ENCODE data around the gene ATP4B.

ATP4B gene

GRCh38 chr13:113655346-113656002 lies 2.5 kb downstream of the ATP4B start:
- no peak for DNase-seq (ENCODE audit: low read depth)
- no peak for TF ChIP-seq CTCF (conservative IDR thresholded peaks at IDR 0.05; ENCODE audit: low read depth, low read length)
- H3K4me3 ChIP-seq (ENCODE audit: low read depth, low read length) = no peak overlapping the region

GRCh38 chr13:113654591-113655345 lies 3.2 kb downstream of the ATP4B start:
- DNase-seq (ENCODE audit: low read depth) = no peak
- no peak for TF ChIP-seq CTCF (conservative IDR thresholded peaks at IDR 0.05; ENCODE audit: low read depth, low read length)
- no peak overlapping the region for H3K4me3 ChIP-seq (ENCODE audit: low read depth, low read length)

- no peak for TF ChIP-seq CTCF (conservative IDR thresholded peaks at IDR 0.05; ENCODE audit: low read depth, low read length)
- no peak overlapping the region for H3K4me3 ChIP-seq (ENCODE audit: low read depth, low read length)
- peak; percentile 14 for DNase-seq (ENCODE audit: low read depth)
Measured at GRCh38 chr13:113654175-113654560, 3.8 kb downstream of the ATP4B start.

- no peak overlapping the region for H3K4me3 ChIP-seq (ENCODE audit: low read depth, low read length)
- TF ChIP-seq CTCF (conservative IDR thresholded peaks at IDR 0.05; ENCODE audit: low read depth, low read length) = no peak
- peak; percentile 15 for DNase-seq (ENCODE audit: low read depth)
Measured at GRCh38 chr13:113653264-113654174, 4.5 kb downstream of the ATP4B start.

- no peak for DNase-seq (ENCODE audit: low read depth)
- no peak overlapping the region for H3K4me3 ChIP-seq (ENCODE audit: low read depth, low read length)
- TF ChIP-seq CTCF (conservative IDR thresholded peaks at IDR 0.05; ENCODE audit: low read depth, low read length) = no peak
Measured at GRCh38 chr13:113652404-113653263, 5.4 kb downstream of the ATP4B start.

Measured in choroid plexus epithelial cell (primary cell).